Adipocyte (in vitro differentiated cells): ENCODE results near the gene C22orf31.
A peak's percentile ranks its signal among the peaks of the same experiment; 100 is the strongest.
"Not testable (repeated sequence)": the region's sequence is repeated elsewhere in the genome, so short reads cannot be mapped to it uniquely, and the experiment has no call there.

Source experiments
- DNase-seq: peaks from one replicate; pipeline ENCODE4 v3.0.0-alpha.2; 2015; ENCODE audit warnings: low read depth
- H3K27me3 ChIP-seq: replicated peaks from 2 replicates; pipeline ENCODE4 v1.7.0; 2013; ENCODE audit warnings: mild to moderate bottlenecking, low read length, moderate library complexity; ENCODE audit not compliant: control insufficient read depth, insufficient read depth
- H3K36me3 ChIP-seq: 2 replicates; pipeline ENCODE4 v1.7.0; 2013; ENCODE audit warnings: low read length, mild to moderate bottlenecking, moderate library complexity; ENCODE audit not compliant: control insufficient read depth, insufficient read depth, severe bottlenecking
- H3K4me1 ChIP-seq: 2 replicates; pipeline ENCODE4 v1.7.0; 2013; ENCODE audit warnings: mild to moderate bottlenecking, low read length, moderate library complexity; ENCODE audit not compliant: control insufficient read depth, insufficient read depth
- H3K4me3 ChIP-seq: 2 replicates; pipeline ENCODE4 v1.7.0; 2013; ENCODE audit warnings: mild to moderate bottlenecking, low read length, moderate library complexity
- H3K9ac ChIP-seq: 2 replicates; pipeline ENCODE4 v1.7.0; 2013; ENCODE audit warnings: mild to moderate bottlenecking, low read length, moderate library complexity
- H3K9me3 ChIP-seq: 2 replicates; pipeline ENCODE4 v1.7.0; 2013; ENCODE audit warnings: mild to moderate bottlenecking, low read length, moderate library complexity; ENCODE audit not compliant: control insufficient read depth

The C22orf31 gene

GRCh38 chr22:29049655-29050263 is 11.9 kb downstream of the C22orf31 start:
- no peak for DNase-seq
- Histone ChIP-seq H3K36me3 (peaks cover 23% of the 10 kb centered on the region), H3K4me1 (peaks cover 1% of the 10 kb centered on the region), H3K4me3 (no peak overlapping the region), H3K9me3 (no peaks in the 10 kb centered on the region), H3K9ac (no peak overlapping the region), H3K27me3 (no peaks in the 10 kb centered on the region)

- no peak overlapping the region for H3K4me3 ChIP-seq
- H3K36me3 ChIP-seq: peaks cover 23% of the 10 kb centered on the region
- no peak overlapping the region for H3K9ac ChIP-seq
- H3K27me3 ChIP-seq: no peaks in the 10 kb centered on the region
- H3K9me3 ChIP-seq: no peaks in the 10 kb centered on the region
- no peak for DNase-seq
- H3K4me1 ChIP-seq: peaks cover 8% of the 10 kb centered on the region
Measured at GRCh38 chr22:29048822-29049654, 12.6 kb downstream of the C22orf31 start.

GRCh38 chr22:29044657-29045176 is 16.9 kb downstream of the C22orf31 start:
- no peaks in the 10 kb centered on the region for H3K9me3 ChIP-seq
- no peaks in the 10 kb centered on the region for H3K27me3 ChIP-seq
- H3K36me3 ChIP-seq: peaks cover 22% of the 10 kb centered on the region
- H3K4me1 ChIP-seq: peaks cover 29% of the 10 kb centered on the region
- H3K4me3 ChIP-seq: peak overlapping the region; percentile 61
- DNase-seq: peak; percentile 78
- H3K9ac ChIP-seq: peak overlapping the region; percentile 62

GRCh38 chr22:29043906-29044575 is 17.6 kb downstream of the C22orf31 start:
- peak; percentile 75 for DNase-seq
- H3K9me3 ChIP-seq: no peaks in the 10 kb centered on the region
- no peaks in the 10 kb centered on the region for H3K27me3 ChIP-seq
- H3K36me3 ChIP-seq: peaks cover 17% of the 10 kb centered on the region
- peak overlapping the region; percentile 61 for H3K4me3 ChIP-seq
- peak overlapping the region; percentile 62 for H3K9ac ChIP-seq
- peaks cover 29% of the 10 kb centered on the region for H3K4me1 ChIP-seq

- DNase-seq: peak; percentile 13
- H3K4me1 ChIP-seq: peaks cover 29% of the 10 kb centered on the region
- no peak overlapping the region for H3K4me3 ChIP-seq
- no peaks in the 10 kb centered on the region for H3K9me3 ChIP-seq
- H3K9ac ChIP-seq: peak overlapping the region; percentile 5
- no peaks in the 10 kb centered on the region for H3K27me3 ChIP-seq
- no peaks in the 10 kb centered on the region for H3K36me3 ChIP-seq
Measured at GRCh38 chr22:29041408-29041807, 20.2 kb downstream of the C22orf31 start.

GRCh38 chr22:29040385-29041275 is 21.0 kb downstream of the C22orf31 start:
- DNase-seq: peak; percentile 95
- Histone ChIP-seq H3K27me3 (no peaks in the 10 kb centered on the region), H3K36me3 (no peaks in the 10 kb centered on the region), H3K9me3 (no peaks in the 10 kb centered on the region), H3K4me1 (peaks cover 29% of the 10 kb centered on the region), H3K9ac (peak overlapping the region; percentile 9), H3K4me3 (no peak overlapping the region)

GRCh38 chr22:29039684-29040083 is 21.9 kb downstream of the C22orf31 start:
- H3K9me3 ChIP-seq, H3K27me3 ChIP-seq, H3K9ac ChIP-seq, H3K4me3 ChIP-seq, H3K36me3 ChIP-seq, DNase-seq: not testable (repeated sequence)
- peaks cover 27% of the 10 kb centered on the region for H3K4me1 ChIP-seq

- peaks cover 22% of the 10 kb centered on the region for H3K4me1 ChIP-seq
- no peaks in the 10 kb centered on the region for H3K27me3 ChIP-seq
- H3K4me3 ChIP-seq: no peak overlapping the region
- no peak overlapping the region for H3K9ac ChIP-seq
- no peaks in the 10 kb centered on the region for H3K9me3 ChIP-seq
- H3K36me3 ChIP-seq: no peaks in the 10 kb centered on the region
- DNase-seq: no peak
Measured at GRCh38 chr22:29039148-29039547, 22.5 kb downstream of the C22orf31 start.

GRCh38 chr22:29037340-29037932 is 24.2 kb downstream of the C22orf31 start:
- no peak overlapping the region for H3K4me3 ChIP-seq

GRCh38 chr22:29032584-29032983 is 29.0 kb downstream of the C22orf31 start:
- Histone ChIP-seq H3K4me1 (peaks cover 21% of the 10 kb centered on the region), H3K9me3 (no peaks in the 10 kb centered on the region), H3K27me3 (no peaks in the 10 kb centered on the region), H3K4me3 (no peak overlapping the region), H3K9ac (peak overlapping the region; percentile 10), H3K36me3 (no peaks in the 10 kb centered on the region)
- DNase-seq: peak; percentile 8

More at GRCh38 chr22:29037340-29037932, 24.2 kb downstream of the C22orf31 start:
- DNase-seq: no peak
- peaks cover 16% of the 10 kb centered on the region for H3K4me1 ChIP-seq
- H3K9me3 ChIP-seq: no peaks in the 10 kb centered on the region
- no peak overlapping the region for H3K9ac ChIP-seq
- H3K36me3 ChIP-seq: no peaks in the 10 kb centered on the region
- no peaks in the 10 kb centered on the region for H3K27me3 ChIP-seq
